HL-60 (cell line): ENCODE measurements around the gene NETO2.

ENCODE experiments used
- POLR2AphosphoS5 ChIP-seq: IDR thresholded peaks from 2 replicates; pipeline ENCODE4 v1.6.1; 2012; ENCODE audit warnings: low read depth
- TF ChIP-seq, protein P1 (sequence below): IDR thresholded peaks from one replicate; pipeline ENCODE4 v1.5.1; 2011; ENCODE audit warnings: low read length, control low read depth, inconsistent platforms; ENCODE audit not compliant: insufficient read depth

GRCh38 chr16:47052666-47053640 lies 90.8 kb downstream of the NETO2 start:
- TF ChIP-seq, protein P1, sequence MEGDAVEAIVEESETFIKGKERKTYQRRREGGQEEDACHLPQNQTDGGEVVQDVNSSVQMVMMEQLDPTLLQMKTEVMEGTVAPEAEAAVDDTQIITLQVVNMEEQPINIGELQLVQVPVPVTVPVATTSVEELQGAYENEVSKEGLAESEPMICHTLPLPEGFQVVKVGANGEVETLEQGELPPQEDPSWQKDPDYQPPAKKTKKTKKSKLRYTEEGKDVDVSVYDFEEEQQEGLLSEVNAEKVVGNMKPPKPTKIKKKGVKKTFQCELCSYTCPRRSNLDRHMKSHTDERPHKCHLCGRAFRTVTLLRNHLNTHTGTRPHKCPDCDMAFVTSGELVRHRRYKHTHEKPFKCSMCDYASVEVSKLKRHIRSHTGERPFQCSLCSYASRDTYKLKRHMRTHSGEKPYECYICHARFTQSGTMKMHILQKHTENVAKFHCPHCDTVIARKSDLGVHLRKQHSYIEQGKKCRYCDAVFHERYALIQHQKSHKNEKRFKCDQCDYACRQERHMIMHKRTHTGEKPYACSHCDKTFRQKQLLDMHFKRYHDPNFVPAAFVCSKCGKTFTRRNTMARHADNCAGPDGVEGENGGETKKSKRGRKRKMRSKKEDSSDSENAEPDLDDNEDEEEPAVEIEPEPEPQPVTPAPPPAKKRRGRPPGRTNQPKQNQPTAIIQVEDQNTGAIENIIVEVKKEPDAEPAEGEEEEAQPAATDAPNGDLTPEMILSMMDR = no peak
- no peak for TF ChIP-seq POLR2AphosphoS5
